PC-9 (cell line): ENCODE data around the gene PRCC. TPM values are rescaled to one million over a fixed set of nuclear protein-coding genes. Genes with fewer than 3 reads are reported as not detected.

Experiments used
- BruUV-seq: library from RNA; stranded (reverse); fragments of 400-500 nt; replicated peaks from 2 replicates; lab custom pipeline; 2021; lab: Mats Ljungman, UMichigan
- CTCF ChIA-PET: fragments of 300-600 bp; sonication (Branson Sonifier 250); formaldehyde crosslinking; loops from one replicate; lab custom pipeline; 2022; ENCODE audit warnings: antibody characterized with exemption; lab: Charles Lee
- POLR2A ChIA-PET: fragments of 300-600 bp; sonication (Branson Sonifier 250); formaldehyde crosslinking; loops from one replicate; lab custom pipeline; 2022; ENCODE audit warnings: antibody characterized with exemption; ENCODE audit not compliant: unreplicated experiment; lab: Charles Lee
- DNase-seq, 2 experiments: peaks; one replicate each; pipeline versions ENCODE4 v3.0.0 to v3.0.0-alpha.2; 2015 to 2022; ENCODE audit warnings: mixed read lengths in 1 of 2
- H2AFZ ChIP-seq: fragments of 200-600 bp; sonication (generic); 2 replicates; pipeline ENCODE4 v1.8.1; 2017; ENCODE audit warnings: antibody characterized with exemption
- H3F3A ChIP-seq: fragments of 200-600 bp; sonication (generic); 2 replicates; pipeline ENCODE4 v1.8.1; 2017; ENCODE audit warnings: antibody characterized with exemption, mild to moderate bottlenecking, low read depth; ENCODE audit not compliant: insufficient read depth
- H3K27ac ChIP-seq: fragments of 200-600 bp; sonication (generic); 2 replicates; pipeline ENCODE4 v1.6.1; 2016; ENCODE audit warnings: mixed run types
- H3K27me3 ChIP-seq: fragments of 200-600 bp; sonication (generic); 2 replicates; pipeline ENCODE4 v1.6.1; 2016; ENCODE audit warnings: low read depth, mixed run types; ENCODE audit not compliant: insufficient read depth
- H3K36me3 ChIP-seq: fragments of 200-600 bp; sonication (generic); 2 replicates; pipeline ENCODE4 v1.6.1; 2016; ENCODE audit warnings: low read depth, mixed run types
- H3K4me1 ChIP-seq: fragments of 200-600 bp; sonication (generic); replicated peaks from 2 replicates; pipeline ENCODE4 v1.6.1; 2016; ENCODE audit warnings: mixed run types; ENCODE audit not compliant: insufficient read depth
- H3K4me2 ChIP-seq: fragments of 200-600 bp; sonication (generic); 2 replicates; pipeline ENCODE4 v1.6.1; 2017; ENCODE audit warnings: mixed run types
- H3K4me3 ChIP-seq: fragments of 200-600 bp; sonication (generic); 2 replicates; pipeline ENCODE4 v1.6.1; 2016; ENCODE audit warnings: mixed run types
- H3K79me2 ChIP-seq: fragments of 200-600 bp; sonication (generic); 2 replicates; pipeline ENCODE4 v1.6.1; 2017; ENCODE audit warnings: low read depth, mixed run types
- H3K9me2 ChIP-seq: fragments of 200-600 bp; sonication (generic); 2 replicates; pipeline ENCODE4 v1.8.1; 2017; ENCODE audit warnings: mild to moderate bottlenecking; ENCODE audit not compliant: insufficient read depth
- H3K9me3 ChIP-seq: fragments of 200-600 bp; sonication (generic); 2 replicates; pipeline ENCODE4 v1.8.1; 2016; ENCODE audit warnings: low read depth; ENCODE audit not compliant: insufficient read depth
- H4K20me1 ChIP-seq: fragments of 200-600 bp; sonication (generic); 2 replicates; pipeline ENCODE4 v1.8.1; 2017; ENCODE audit not compliant: insufficient read depth
- EZH2 ChIP-seq: fragments of 200-600 bp; sonication (generic); IDR thresholded peaks from 2 replicates; pipeline ENCODE4 v1.8.0; 2017; ENCODE audit warnings: antibody characterized with exemption, low read depth
- intact Hi-C: fragments of 100-400 bp; cut with micrococcal nuclease; formaldehyde crosslinking; loops from one replicate; pipeline ENCODE4 v1.10.0; 2022; ENCODE audit not compliant: unreplicated experiment
- total RNA-seq: library from RNA; stranded (reverse); gene quantifications from 2 replicates; pipeline ENCODE4 v1.2.3, GENCODE V29; 2021
- TF ChIP-seq, protein P1 (sequence below): fragments of 200-600 bp; sonication (generic); conservative IDR thresholded peaks from 2 replicates; pipeline ENCODE4 v1.6.1; 2017; ENCODE audit warnings: mixed run types, antibody characterized with exemption, mild to moderate bottlenecking, moderate library complexity

Gene PRCC
- total RNA-seq, 1 experiment from 2014 or later: 56.6 TPM

DNA sequence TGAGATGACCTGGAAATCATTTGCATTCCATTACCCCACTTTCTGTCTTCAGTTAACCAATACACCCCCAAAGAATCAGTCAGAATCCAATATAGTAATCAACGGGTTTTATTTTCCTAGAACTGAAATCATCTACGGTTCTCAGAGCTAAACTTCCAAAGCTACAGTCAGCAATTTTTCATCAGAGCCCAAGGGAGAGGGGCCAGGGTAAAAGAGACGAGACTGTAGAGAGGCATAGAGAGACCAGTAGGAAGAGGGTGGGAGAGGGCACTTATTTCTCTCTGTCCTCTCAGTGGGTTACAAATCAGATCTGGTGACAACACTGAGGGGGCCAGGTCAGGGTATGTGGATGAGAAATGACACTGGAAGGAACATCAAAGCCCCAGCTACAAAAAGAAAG is 25.3 kb upstream of the PRCC start:
- Histone ChIP-seq H3K9me3 (no peaks in the 10 kb centered on the region), H3K4me1 (peaks cover 24% of the 10 kb centered on the region), H3K4me2 (peak overlapping the region; percentile 67), H3K79me2 (peaks cover 59% of the 10 kb centered on the region), H2AFZ (no peak overlapping the region), H3K27me3 (no peaks in the 10 kb centered on the region), H3F3A (peaks cover 59% of the 10 kb centered on the region), H3K27ac (peak overlapping the region; percentile 60), H4K20me1 (peaks cover 16% of the 10 kb centered on the region), H3K4me3 (no peak overlapping the region; the same call in 1 of the 2 replicates), H3K36me3 (peaks cover 23% of the 10 kb centered on the region), H3K9me2 (no peaks in the 10 kb centered on the region)
- no peak for DNase-seq
- intact Hi-C loops: no loop called here
- TF ChIP-seq EZH2: no peak
- TF ChIP-seq, protein P1, sequence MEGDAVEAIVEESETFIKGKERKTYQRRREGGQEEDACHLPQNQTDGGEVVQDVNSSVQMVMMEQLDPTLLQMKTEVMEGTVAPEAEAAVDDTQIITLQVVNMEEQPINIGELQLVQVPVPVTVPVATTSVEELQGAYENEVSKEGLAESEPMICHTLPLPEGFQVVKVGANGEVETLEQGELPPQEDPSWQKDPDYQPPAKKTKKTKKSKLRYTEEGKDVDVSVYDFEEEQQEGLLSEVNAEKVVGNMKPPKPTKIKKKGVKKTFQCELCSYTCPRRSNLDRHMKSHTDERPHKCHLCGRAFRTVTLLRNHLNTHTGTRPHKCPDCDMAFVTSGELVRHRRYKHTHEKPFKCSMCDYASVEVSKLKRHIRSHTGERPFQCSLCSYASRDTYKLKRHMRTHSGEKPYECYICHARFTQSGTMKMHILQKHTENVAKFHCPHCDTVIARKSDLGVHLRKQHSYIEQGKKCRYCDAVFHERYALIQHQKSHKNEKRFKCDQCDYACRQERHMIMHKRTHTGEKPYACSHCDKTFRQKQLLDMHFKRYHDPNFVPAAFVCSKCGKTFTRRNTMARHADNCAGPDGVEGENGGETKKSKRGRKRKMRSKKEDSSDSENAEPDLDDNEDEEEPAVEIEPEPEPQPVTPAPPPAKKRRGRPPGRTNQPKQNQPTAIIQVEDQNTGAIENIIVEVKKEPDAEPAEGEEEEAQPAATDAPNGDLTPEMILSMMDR: no peak
- ChIA-PET CTCF (no interaction called here), POLR2A (interaction anchor here (0.6 kb wide), 1 partner anchor 81 kb away, joined by 33 read pairs; no protein-coding TSS in a partner anchor)
- no TSS peak for BruUV-seq

DNA sequence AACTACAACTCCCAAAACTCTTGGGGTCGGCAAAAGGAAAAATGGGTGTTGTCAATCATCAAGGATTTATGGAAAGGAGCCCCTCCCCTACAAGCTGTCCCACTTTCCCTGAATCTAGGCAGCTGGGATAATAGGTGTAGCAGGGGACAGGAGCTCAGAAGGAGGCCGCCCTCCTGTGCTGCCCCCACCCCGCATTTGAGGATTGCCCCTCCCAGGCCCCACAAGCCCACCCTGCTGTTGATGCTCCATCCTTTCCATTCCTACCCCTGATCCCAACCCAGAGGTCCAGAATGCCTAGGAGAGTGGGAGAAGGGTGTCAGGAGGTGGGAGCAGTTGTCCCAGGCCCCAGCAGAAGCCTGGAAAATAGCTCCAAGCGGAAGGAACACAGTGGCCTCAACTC is 24.5 kb upstream of the PRCC start:
- BruUV-seq: no TSS peak
- Histone ChIP-seq H2AFZ (no peak overlapping the region), H3K36me3 (peaks cover 23% of the 10 kb centered on the region), H3K9me3 (no peaks in the 10 kb centered on the region), H3F3A (peaks cover 63% of the 10 kb centered on the region), H3K27me3 (no peaks in the 10 kb centered on the region), H3K9me2 (no peaks in the 10 kb centered on the region), H3K79me2 (peaks cover 66% of the 10 kb centered on the region), H3K27ac (peak overlapping the region; percentile 60; the same call in 1 of the 2 replicates), H4K20me1 (peaks cover 16% of the 10 kb centered on the region), H3K4me3 (no peak overlapping the region), H3K4me2 (no peak overlapping the region), H3K4me1 (peaks cover 29% of the 10 kb centered on the region)
- DNase-seq: no peak
- POLR2A ChIA-PET: no interaction called here
- TF ChIP-seq, protein P1: no peak
- TF ChIP-seq EZH2: no peak
- intact Hi-C loops: no loop called here
- CTCF ChIA-PET: no interaction called here

GRCh38 chr1:156743367-156744302 is 23.7 kb upstream of the PRCC start:
- peaks cover 16% of the 10 kb centered on the region for H4K20me1 ChIP-seq
- no peak overlapping the region for H2AFZ ChIP-seq
- DNase-seq: no peak
- no peak overlapping the region for H3K4me3 ChIP-seq
- no peaks in the 10 kb centered on the region for H3K9me3 ChIP-seq
- peaks cover 23% of the 10 kb centered on the region for H3K36me3 ChIP-seq
- no peaks in the 10 kb centered on the region for H3K9me2 ChIP-seq
- H3K27ac ChIP-seq: peak overlapping the region; percentile 60; the same call in 1 of the 2 replicates
- H3K4me2 ChIP-seq: no peak overlapping the region
- POLR2A ChIA-PET: no interaction called here
- TF ChIP-seq EZH2: no peak
- TF ChIP-seq, protein P1: no peak
- intact Hi-C loops: no loop called here
- peaks cover 34% of the 10 kb centered on the region for H3K4me1 ChIP-seq
- TSS peak; percentile 29 for BruUV-seq
- no peaks in the 10 kb centered on the region for H3K27me3 ChIP-seq
- H3K79me2 ChIP-seq: peaks cover 73% of the 10 kb centered on the region
- CTCF ChIA-PET: no interaction called here
- H3F3A ChIP-seq: peaks cover 72% of the 10 kb centered on the region
